Lower lobe of right lung (tissue), 2 donors: Measurements from ENCODE around the gene PNPO. TPM values are rescaled to one million over a fixed set of nuclear protein-coding genes. Genes with fewer than 3 reads are reported as not detected.

Source experiments
- ATAC-seq, 2 donors: fragments of 200-7000 bp; cut with Tn5 transposase; one replicate each; pipeline ENCODE4 v1.9.1; 2020 to 2022; ENCODE audit warnings: mild to moderate bottlenecking in 2 of 2, moderate library complexity in 2 of 2
- DNase-seq: peaks from one replicate; pipeline ENCODE4 v3.0.0-alpha.2; 2020
- H3K27ac ChIP-seq: fragments of 200-600 bp; one replicate; pipeline ENCODE4 v1.8.0; 2022
- H3K27me3 ChIP-seq: fragments of 200-600 bp; one replicate; pipeline ENCODE4 v1.8.0; 2022; ENCODE audit warnings: low read depth
- H3K36me3 ChIP-seq: fragments of 200-600 bp; one replicate; pipeline ENCODE4 v1.8.0; 2022; ENCODE audit warnings: mild to moderate bottlenecking
- H3K4me1 ChIP-seq: fragments of 200-600 bp; one replicate; pipeline ENCODE4 v1.8.0; 2022
- H3K4me3 ChIP-seq: fragments of 200-600 bp; one replicate; pipeline ENCODE4 v1.8.0; 2022; ENCODE audit warnings: mild to moderate bottlenecking
- H3K9me3 ChIP-seq: fragments of 200-600 bp; one replicate; pipeline ENCODE4 v1.8.0; 2022
- intact Hi-C: fragments of 100-400 bp; cut with DNase I; formaldehyde crosslinking; loops from one replicate; pipeline ENCODE4 v1.11.0; 2022
- total RNA-seq: library from RNA; stranded (reverse); fragmentation: NEBNext Ultra II Directional; extraction: Animal tissue kit (Norgen Biotek cat#: 25700); gene quantifications from one replicate; pipeline ENCODE4 v1.2.1, GENCODE V29; 2021
- TF ChIP-seq, protein P1 (sequence below): fragments of 200-600 bp; IDR thresholded peaks from one replicate; pipeline ENCODE4 v1.8.0; 2022; ENCODE audit warnings: antibody characterized with exemption, mild to moderate bottlenecking
- donor health status: DM: no; HTN: yes; CAD: no; lungs with severe emphysema.

Gene PNPO
- total RNA-seq, 1 donor from 2014 or later, result 29.2 TPM

DNA sequence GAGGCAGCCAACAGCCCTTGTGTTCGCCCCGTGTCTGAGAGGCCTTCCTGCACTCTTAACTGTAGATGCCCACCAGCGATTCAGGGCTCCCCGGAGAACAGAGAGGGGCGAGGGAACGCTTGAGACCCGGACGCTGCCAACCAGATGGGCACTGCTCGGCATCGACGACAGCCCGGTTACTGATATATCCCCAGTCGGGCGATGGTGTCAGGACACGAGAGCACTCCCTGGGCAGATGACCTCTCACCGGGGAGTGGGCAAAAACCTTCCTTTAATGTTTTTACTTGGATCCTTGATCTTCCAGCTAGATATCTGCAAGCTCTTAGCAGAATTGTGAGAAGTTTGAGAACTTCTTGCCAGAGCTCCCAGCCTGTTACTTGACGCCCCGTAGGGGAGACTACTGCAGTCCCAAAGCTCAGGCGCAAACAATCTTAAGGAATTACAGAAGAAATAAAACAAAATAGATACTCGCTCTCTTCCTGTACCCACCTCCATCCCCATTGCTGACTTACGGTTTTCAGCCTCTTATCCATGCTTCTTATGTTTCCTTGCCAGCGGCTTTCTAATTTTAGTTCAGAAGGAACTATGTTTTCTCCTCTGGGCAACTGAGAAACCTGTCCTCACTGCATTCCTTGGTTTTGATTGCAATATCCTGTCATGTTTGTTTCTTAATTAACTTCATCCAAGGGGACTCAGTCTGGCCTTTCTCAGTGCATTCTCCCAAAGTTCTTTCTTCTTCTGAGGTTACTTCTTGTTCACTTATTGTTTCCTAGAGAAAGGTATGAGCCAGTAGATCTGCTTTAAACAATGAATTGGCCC is 44.5 kb upstream of the PNPO start:
- Histone ChIP-seq H3K4me3 (peak overlapping the region; percentile 83), H3K4me1 (peaks cover 50% of the 10 kb centered on the region), H3K36me3 (peaks cover 19% of the 10 kb centered on the region), H3K27ac (peak overlapping the region; percentile 99), H3K9me3 (no peaks in the 10 kb centered on the region), H3K27me3 (no peaks in the 10 kb centered on the region)
- ATAC-seq, result no peak
- no peak for DNase-seq
- TF ChIP-seq, protein P1, sequence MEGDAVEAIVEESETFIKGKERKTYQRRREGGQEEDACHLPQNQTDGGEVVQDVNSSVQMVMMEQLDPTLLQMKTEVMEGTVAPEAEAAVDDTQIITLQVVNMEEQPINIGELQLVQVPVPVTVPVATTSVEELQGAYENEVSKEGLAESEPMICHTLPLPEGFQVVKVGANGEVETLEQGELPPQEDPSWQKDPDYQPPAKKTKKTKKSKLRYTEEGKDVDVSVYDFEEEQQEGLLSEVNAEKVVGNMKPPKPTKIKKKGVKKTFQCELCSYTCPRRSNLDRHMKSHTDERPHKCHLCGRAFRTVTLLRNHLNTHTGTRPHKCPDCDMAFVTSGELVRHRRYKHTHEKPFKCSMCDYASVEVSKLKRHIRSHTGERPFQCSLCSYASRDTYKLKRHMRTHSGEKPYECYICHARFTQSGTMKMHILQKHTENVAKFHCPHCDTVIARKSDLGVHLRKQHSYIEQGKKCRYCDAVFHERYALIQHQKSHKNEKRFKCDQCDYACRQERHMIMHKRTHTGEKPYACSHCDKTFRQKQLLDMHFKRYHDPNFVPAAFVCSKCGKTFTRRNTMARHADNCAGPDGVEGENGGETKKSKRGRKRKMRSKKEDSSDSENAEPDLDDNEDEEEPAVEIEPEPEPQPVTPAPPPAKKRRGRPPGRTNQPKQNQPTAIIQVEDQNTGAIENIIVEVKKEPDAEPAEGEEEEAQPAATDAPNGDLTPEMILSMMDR, result no peak
- intact Hi-C loops, result no loop called here

- DNase-seq (no peak), ATAC-seq (no peak)
- Histone ChIP-seq H3K27ac (peak overlapping the region; percentile 99), H3K36me3 (peaks cover 19% of the 10 kb centered on the region), H3K4me3 (peak overlapping the region; percentile 83), H3K27me3 (no peaks in the 10 kb centered on the region), H3K4me1 (peaks cover 50% of the 10 kb centered on the region), H3K9me3 (no peaks in the 10 kb centered on the region)
- TF ChIP-seq, protein P1, result no peak
- intact Hi-C loops, result no loop called here
These were observed 43.8 kb upstream of the PNPO start for GRCh38 chr17:47897561-47897960.

GRCh38 chr17:47898241-47898640 is 43.1 kb upstream of the PNPO start:
- peak overlapping the region; percentile 10 for H3K27ac ChIP-seq
- intact Hi-C loops, result no loop called here
- no peak overlapping the region for H3K4me3 ChIP-seq

DNA sequence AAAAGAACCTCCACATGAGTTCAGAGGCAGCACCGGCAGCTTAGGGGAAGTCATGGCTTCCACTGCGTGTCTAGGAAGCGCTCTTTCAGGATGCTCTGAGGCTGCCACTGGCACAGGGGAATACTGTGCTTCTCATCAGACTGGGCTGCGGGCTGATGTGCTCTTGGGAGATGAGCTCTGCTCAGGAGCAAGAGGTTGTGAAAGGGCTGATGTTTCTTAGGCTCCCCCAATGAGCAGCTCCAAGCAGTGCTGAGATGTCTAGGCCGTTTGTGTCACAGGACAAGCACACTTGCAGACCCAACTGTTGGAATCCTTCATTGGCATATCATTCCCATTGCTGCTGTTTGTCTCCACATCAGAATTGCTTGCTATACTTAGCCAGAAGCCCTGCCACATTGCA is 41.7 kb upstream of the PNPO start:
- ATAC-seq (no peak), DNase-seq (no peak)
- no peaks in the 10 kb centered on the region for H3K27me3 ChIP-seq
- TF ChIP-seq, protein P1, result no peak
- H3K9me3 ChIP-seq, result no peaks in the 10 kb centered on the region
- peaks cover 19% of the 10 kb centered on the region for H3K36me3 ChIP-seq
- no peak overlapping the region for H3K4me3 ChIP-seq
- intact Hi-C loops, result no loop called here
- H3K27ac ChIP-seq, result peak overlapping the region; percentile 64
- peaks cover 46% of the 10 kb centered on the region for H3K4me1 ChIP-seq

More at GRCh38 chr17:47898241-47898640, 43.1 kb upstream of the PNPO start:
- Histone ChIP-seq H3K9me3 (no peaks in the 10 kb centered on the region), H3K4me1 (peaks cover 50% of the 10 kb centered on the region), H3K36me3 (peaks cover 19% of the 10 kb centered on the region), H3K27me3 (no peaks in the 10 kb centered on the region)
- no peak for DNase-seq
- TF ChIP-seq, protein P1, result no peak
- no peak for ATAC-seq

DNA sequence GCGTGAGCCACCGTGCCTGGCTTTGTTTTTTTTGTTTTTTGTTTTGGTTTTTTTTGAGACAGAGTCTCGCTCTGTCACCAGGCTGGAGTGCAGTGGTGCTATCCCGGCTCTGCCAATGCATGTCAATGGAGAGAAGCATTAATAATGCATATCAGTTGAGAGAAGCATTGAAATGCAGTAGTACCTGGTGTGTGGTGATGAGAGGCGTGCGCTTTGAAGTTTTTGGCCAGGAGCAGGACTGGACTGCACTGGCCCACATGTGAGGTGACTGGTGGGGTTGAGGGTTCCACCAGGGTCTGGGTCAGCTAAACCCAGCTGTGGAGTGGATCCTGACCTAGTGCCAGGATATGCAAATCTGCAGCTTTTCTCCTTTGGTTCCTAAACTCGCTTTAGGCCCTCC is 39.9 kb upstream of the PNPO start:
- Histone ChIP-seq H3K9me3 (no peaks in the 10 kb centered on the region), H3K27me3 (no peaks in the 10 kb centered on the region), H3K27ac (peak overlapping the region; percentile 64), H3K36me3 (peaks cover 19% of the 10 kb centered on the region), H3K4me1 (peaks cover 60% of the 10 kb centered on the region), H3K4me3 (no peak overlapping the region)
- DNase-seq (no peak), ATAC-seq (no peak)
- intact Hi-C loops, result no loop called here
- TF ChIP-seq, protein P1, result no peak
